Measurements from ENCODE around the gene PLEKHN1.
"Not testable (repeated sequence)": the region's sequence is repeated elsewhere in the genome, so short reads cannot be mapped to it uniquely, and the experiment has no call there.

Gene PLEKHN1

DNA sequence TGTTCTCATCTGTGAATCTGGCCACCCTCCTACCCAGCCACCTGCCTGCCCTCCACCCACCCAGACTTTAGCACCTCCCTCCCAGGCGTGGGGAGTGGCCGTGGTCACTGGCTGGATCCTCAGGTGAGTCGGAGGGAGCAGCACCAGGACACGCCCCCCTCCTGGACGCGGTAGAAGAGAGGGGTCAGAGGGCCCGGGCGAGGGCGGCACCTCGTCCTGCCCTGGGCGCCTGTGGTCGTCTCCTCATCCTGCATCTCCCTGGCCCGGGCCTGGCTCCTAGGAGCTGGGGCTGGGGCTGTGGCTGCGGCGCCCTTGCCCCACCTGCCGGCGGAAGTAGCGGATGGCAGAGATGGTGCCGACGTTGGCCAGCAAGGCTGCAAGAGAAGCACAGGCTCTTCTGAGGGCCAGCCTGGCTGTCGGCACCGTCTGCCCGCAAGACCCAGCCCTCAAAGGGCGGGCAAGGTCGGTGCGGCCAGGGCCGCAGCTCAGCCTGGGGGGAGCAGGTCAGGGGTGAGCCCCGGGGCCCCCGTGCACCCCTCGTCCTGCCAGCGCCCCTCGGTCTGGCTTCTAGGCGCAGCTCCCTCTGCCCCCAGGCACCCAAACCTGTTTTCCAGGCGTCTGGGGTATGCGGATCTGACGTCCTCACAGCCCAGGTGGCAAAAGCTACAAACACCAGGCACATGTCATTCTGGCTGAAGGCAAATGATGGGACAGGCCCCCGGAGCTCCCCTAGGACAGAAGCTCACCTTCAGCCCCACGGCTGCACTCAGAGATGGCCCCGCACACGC, 9.8 kb downstream of the PLEKHN1 start:
- DNase-seq (ENCODE audit: low read depth): peak; percentile 65

DNA sequence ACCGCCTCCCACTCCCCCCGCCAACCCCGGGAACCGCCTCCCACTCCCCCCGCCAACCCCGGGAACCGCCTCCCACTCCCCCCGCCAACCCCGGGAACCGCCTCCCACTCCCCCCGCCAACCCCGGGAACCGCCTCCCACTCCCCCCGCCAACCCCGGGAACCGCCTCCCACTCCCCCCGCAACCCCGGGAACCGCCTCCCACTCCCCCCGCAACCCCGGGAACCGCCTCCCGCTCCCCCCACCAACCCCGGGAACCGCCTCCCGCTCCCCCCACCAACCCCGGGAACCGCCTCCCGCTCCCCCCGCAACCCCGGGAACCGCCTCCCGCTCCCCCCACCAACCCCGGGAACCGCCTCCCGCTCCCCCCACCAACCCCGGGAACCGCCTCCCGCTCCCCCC, 10.5 kb downstream of the PLEKHN1 start:
- not testable (repeated sequence) for DNase-seq (ENCODE audit: low read depth)

DNA sequence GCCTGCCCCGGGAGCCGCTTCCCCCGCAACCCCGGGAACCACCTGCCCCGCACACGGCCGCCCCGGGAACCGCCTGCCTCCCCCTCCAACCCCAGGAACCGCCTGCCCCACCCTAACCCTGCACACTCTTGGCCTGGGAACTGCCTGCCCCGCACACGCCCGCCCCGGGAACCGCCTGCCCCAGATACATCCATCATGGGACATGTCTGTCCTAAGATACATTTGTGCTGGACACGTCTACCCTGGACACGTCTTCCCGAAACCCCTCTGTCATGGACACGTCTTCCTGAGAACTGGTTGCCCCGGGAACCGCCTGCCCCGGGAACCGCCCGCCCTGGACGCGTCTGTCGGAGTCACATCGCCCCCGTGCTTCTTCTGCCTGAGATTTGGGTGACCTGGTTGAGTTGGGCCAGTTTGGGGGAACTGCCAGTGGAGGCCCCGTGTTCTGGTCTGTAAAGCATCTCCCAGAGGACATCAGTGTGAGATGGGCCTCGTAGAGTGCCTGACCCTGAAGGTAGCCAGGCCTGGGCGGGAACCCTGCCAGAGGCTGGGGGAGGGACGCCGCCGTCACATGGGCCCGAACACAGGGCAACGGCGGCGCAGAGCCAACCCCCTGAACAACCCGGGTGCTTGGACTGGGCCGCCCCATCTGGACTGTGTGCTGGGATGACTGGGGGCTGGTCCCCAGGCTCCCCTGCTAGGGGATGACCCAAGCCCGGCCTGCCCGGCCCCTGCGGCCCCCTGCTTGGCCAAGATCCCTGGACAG, 12.0 kb downstream of the PLEKHN1 start:
- DNase-seq (ENCODE audit: low read depth): no peak

DNA sequence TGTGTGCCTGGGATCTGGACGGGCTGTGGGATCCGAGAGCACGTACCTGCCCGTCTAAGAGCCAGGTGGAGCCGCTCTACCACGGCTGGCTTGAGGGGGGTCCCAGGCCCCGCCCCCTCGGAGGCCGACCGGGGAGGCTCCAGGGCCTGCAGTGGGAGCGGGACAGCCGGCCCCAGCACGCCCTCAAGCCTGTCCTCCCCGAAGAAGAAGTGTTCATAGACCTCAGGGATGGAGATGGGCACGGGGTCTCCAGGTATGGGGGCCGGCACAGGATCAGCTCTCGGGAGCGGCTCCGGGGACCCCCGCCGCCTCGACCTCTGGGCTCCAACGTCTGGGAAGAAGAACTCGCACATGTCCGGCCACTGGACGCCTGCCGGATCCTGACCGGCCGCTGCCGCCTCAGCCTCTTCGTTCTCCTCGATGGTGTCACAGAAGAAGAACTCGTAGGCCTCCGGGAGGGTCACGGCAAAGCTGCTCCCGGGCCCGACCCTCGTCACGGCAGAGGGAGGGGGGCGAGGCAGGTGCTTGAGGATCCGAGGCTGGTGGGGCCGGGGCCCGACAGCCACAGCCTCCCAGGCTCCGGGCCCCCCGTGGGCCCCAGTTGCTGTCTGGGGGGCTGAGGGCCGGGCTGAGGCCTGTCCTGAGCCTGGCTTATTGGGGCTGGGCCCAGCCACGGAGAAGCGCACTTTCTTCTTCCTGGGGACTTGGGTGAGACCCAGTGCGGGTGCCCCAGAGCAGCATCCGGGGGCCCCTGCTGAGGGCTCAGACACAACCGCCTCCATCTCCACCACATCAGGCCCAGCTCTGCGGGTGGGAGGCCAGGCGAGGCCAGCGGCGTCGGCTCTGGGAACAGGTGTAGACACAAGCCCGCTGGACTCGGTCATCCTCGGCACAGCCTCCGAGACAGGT, 12.8 kb downstream of the PLEKHN1 start:
- no peak for DNase-seq (ENCODE audit: low read depth)

DNA sequence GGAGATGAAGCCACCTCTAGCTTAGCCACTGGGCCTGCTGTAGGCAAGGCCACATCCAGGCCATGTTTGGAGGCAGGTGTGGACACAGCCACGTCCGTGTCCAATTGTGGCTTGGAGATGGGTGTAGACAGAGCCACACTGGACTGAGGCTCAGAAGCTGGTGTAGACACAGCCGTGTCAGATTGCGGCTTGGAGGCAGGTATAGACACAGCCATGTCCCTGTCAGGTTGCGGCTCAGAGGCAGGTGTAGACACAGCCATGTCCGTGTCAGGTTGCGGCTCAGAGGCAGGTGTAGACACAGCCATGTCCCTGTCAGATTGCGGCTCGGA, 13.4 kb downstream of the PLEKHN1 start:
- no peak for DNase-seq (ENCODE audit: low read depth)

DNA sequence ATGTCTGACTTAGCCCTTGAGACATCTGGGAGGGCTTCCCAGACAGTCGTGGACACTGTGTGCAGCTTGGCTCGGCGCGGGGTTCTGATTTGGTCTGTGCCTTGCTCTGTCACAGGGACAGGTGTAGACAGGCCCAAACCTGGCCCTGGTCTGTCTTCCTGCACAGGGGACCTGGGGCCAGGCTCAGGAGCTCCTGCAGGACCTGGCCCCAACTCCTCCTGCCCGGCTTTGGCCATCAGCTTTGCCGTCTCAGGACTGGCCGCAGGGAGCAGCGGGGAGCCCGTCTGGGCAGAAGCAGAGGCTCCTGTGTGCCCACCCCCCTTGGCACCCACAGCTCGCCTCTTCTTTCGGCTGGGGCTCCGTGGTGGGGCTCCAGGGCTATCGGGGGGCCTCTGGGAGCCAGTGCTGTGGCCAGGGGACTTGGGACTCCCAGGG, 13.9 kb downstream of the PLEKHN1 start:
- no peak for DNase-seq (ENCODE audit: low read depth)

DNA sequence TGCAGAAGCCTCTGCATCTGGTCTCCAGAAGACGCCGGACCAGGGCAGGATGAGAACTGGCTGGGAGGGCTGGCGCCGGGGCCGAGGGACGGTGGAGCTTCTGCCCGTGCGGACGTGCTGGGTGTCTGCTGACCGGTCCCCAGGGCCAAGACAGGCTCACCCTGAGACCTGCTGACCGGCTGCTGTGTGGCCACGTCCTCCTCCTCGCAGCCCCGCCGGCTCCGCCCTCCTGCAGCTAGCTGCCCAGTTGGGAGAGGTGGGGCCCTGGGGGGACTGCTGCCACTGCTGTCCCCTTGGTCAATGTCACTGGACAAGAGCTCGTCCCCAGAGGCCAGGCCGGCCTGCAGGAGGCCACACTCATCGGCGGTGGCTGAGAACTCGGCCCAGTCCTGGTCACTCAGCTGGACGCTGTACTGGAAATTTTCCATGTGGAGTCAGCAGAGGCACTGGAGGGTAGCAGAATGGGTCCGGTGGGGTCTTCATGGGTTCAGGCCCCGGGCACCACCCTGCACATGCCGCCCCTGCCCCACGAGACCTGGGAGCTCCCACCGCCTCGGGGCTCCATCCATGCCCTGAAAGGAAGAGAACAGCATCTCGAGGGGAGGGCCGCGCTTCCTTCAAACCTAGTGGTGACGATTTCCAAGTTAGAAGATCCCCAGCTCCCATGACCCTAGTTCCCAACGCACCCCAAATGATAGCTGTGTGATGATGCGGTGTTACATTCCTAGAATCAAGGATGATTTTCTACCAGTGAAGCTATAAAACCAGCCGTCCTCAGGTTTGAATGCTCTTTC, 14.5 kb downstream of the PLEKHN1 start:
- no peak for DNase-seq (ENCODE audit: low read depth)

DNA sequence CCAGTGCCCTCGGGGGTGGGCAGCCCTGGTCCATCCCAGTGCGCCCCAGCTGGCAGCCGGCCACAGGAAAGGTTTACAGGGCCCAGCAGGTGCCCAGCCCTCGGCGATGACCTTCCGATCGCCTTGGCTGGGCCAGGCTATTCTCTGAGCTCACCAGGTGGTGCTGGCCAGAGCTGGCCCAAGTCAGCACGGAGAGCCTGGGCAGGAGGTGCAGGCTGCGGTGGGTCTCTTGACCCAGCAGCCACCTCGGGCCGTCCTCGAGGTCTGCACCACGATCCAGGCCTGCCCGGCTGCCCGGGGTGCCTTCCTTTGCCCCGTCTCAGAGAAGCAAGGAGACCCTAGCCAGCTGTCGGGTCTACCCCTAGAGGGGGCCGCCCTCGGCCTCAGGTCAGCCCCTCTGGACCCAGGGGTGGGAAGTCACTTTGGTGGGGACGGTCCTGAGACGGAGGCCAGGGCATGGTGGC, 15.2 kb downstream of the PLEKHN1 start:
- no peak for DNase-seq (ENCODE audit: low read depth)

DNA sequence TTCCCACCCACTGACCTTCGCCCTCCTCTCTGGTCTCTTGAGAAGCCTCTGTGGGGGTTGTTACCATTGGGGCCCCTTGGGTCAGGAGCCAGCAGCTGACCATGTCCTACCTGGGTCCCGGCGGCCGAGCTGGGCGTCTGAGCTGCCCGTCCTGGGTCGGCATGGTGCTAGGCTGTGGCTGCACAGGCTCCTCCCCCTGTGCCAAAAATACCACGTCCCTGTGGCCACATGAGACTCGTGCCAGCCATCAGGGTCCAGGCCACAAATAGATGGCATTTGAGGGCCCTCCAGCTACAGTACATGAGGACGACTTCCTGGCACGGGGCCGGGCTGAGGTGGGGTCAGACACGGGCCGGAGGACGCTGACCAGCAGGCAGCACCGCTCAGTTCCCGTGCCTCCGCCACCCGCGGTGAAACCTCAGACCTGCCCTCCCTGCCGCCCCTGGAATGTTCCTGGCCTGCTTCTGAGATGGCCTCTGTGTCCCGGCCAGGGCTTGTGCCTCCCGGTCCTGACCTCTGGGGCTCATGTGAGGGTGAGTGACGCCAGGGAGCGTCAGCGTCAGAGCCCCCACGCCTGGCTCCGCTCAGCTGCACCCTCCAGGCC, 15.8 kb downstream of the PLEKHN1 start, which contains the start of gene PERM1:
Gene PERM1, minus strand, starts transcription at position 139 of the 604 bp plus-strand sequence. CDS start 1,064 bp downstream, outside the sequence.
- DNase-seq (ENCODE audit: low read depth): no peak

DNA sequence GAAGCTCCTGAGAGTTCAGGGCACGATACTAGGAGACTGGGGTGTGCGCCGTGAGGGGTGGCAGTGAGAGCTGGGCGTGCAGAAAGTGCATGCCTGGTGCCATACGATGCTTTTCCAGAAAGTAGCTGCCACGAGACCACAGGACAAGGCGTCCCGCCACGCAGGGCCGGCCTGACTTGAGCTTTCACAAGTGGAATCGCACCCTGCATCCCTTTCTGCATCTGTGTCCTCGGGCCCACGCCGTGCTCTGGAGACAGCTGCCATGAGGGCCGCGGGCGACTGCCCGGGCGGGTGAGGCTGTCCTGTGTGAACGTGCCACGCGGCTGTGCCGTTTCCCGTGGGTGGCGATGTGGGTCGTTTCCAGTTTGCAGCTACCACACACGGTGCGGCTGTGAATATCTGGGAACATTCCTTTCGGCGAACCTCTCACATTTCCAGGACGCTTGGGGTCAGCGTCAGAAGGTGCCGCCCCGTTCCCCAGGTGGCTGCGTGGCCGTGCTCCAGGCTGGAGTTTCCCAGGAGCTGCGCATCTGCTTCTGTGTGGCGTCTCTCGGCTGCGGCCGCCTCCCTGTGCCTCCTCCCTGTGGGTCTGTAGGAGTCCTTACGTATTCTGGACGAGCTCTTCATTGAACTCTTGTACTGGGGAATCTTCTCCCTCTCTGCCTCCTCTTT, 16.6 kb downstream of the PLEKHN1 start:
- DNase-seq (ENCODE audit: low read depth): no peak

DNA sequence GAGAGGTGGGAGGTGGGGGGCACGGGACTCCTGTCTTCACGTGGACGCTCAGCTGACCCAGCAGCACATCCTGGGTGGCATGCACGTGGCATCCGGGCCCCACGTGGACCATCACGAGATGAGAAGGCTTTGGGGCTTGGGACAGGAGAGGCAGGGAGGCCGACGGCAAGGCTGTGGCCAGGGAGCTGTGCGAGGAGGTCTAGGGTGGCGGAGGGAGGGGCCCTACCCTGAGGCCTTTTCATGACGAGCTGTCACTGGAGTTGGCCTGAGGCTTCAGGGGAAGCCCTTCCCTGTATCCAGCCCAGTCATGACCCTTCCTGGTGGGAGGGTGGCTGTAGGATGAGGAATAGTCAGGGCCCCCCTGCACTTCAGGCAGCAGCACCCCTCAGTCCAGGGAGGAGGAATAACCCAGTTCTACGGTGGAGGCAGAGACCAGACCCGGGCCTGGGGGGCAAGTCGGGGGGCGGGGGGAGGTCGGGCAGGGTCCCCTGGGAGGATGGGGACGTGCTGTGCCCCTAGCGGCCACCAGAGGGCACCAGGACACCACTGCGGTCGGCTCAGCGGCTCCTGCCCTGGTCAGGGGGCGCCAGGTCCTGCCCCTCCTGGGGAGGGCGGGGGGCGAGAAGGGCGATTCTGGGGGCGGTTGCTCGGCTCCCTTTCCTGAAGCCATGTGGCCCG, 17.7 kb downstream of the PLEKHN1 start:
- DNase-seq (ENCODE audit: low read depth): peak; percentile 52

DNA sequence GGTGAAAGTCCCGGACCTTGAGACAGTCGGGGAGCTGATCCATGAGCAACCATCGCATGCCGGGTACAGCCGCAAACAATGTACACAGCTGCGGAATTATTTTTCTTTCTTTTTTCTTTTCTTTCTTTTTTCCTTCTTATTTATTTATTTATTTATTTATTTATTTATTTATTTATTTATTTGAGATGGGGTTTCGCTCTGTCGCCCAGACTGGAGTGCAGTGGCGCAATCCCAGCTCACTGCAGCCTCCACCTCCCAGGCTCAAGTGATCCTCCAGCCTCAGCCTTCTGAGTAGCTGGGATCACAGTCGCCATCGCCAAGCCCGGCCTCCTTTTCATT, 18.2 kb downstream of the PLEKHN1 start:
- no peak for DNase-seq (ENCODE audit: low read depth)

DNA sequence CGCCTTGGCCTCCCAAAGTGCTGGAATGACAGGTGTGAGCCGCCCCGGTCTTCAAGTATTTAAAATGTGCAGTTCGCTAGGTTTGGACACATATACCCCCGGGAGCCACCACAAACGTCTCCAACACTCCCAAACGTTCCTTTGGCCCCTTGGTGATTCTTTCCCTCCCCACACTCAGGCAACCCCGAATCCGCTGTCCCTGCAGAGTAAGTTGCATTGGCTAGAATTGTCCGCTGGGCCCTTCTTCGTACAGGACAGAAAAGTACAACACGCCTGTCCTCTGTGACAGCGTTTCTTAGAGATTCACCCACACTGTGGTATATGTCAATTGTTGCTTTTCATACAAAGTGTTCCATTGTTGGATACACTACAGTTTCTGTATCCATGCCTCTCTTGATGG, 18.8 kb downstream of the PLEKHN1 start:
- DNase-seq (ENCODE audit: low read depth): no peak

DNA sequence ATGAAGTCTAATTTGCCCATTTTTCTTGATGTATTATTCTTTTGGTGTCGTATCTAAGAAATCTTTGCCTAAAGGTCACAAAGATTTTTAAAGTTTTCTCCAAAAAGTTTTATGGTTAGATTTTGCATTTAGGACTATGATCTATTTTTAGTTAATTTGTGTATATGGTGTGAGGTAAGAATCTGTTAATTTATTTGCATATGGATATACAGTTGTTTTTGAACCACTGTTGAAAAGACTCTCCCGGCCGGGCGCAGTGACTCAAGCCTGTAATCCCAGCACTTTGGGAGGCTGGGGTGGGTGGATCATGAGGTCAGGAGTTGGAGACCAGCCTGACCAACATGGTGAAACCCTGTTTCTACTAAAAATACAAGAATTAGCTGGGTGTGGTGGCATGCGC, 21.8 kb downstream of the PLEKHN1 start:
- not testable (repeated sequence) for DNase-seq (ENCODE audit: low read depth)

DNA sequence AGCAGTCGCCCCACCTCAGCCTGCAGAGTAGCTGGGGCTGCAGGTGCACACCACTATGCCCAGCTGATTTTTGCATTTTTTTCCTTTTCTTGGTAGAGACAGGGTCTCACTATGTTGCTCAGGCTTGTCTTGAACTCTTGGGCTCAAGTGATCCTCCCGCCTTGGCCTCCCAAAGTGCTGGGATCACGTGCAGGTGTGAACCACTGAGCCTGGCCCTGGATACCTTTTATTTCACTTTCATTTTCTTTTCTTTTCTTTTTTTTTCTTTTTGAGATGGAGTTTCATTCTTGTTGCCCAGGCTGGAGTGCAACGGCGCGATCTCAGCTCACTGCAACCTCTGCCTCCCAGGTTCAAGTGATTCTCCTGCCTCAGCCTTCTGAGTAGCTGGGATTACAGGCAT, 25.0 kb downstream of the PLEKHN1 start:
- not testable (repeated sequence) for DNase-seq (ENCODE audit: low read depth)

DNA sequence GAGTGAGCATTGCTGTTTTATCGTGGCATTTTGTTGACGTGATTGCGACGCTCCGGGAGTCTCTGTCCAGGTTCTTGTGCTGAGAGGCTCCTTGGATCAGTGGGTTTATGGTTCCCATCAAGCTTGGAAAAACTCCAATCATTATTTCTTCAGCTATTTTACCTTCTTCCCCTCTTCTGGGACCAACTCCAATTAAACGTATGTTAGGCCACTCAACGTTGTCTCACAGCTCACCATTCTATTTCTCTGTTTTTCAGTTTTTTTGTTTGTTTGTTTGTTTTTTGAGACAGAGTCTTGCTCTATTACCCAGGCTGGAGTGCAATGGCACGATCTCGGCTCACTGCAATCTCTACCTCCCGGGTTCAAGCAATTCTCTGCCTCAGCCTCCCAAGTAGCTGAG, 25.6 kb downstream of the PLEKHN1 start:
- DNase-seq (ENCODE audit: low read depth): no peak

DNA sequence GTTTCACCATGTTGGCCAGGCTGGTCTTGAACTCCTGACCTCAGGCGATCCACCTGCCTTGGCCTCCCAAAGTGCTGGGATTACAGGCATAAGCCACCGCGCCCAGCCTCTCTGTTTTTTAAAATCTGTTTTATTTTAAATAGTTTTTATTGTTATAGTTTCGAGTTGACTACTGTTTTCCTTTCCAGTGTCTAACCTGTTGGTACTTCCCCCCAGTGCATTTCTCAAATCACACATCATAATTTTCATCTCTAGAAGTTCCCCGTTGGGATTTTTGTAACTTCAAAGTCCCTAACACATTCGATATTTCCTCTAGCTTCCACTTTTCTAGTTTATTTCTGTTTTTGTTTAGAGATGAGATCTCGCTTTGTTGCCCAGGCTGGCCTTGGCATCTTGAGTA, 26.1 kb downstream of the PLEKHN1 start:
- no peak for DNase-seq (ENCODE audit: low read depth)

DNA sequence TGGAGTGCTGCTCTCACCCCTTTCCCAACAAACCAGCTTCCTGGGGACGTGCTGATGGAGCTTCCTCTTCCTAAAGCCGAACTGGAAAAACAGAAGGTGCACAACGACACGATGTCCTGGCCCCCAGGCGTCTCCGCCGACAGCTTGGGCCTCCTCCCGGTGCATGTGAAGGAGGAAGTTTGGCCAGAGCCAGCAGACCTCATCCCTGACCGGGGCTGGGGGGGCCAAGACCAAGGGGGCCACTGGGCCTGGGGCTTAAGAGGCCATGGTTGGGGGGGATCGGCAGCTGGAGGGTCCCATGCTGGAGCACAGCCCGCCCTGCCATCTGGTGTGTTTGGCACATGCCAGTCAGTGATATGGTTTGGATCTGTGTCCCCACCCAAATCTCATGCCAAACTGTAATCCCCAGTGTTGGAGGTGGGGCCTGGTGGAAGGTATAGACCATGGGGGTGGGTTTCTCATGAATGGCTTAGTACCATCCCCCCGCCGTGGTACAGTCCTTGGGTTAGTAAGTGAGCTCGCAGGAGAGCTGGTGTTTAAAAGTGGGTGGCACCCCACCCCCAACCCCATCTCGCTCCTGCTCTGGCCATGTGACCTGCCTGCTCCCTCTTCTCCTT, 27.2 kb downstream of the PLEKHN1 start:
- no peak for DNase-seq (ENCODE audit: low read depth)

DNA sequence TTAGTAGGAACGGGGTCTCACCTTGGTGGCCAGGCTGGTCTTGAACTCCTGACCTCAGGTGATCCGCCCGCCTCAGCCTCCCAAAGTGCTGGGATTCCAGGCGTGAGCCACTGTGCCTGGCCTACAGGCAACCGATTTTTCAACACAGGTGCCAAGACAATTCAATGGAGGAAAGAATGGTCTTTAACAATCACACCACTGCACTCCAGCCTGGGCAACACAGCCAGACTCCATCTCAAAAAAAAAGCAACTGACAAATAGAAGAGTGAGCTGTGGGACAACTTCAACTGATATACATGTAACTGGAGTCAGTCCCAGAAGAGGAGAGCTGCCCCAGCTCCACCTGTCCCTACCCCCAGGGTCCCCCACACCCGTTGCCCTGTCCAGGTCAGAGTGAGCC, 28.3 kb downstream of the PLEKHN1 start:
- DNase-seq (ENCODE audit: low read depth): not testable (repeated sequence)

All from activated T-cell treated with anti-CD3 and anti-CD28 coated beads for 48 hours (primary cell).